ENCODE measurements around the gene ANKRD33.

ANKRD33 gene

GRCh38 chr12:51907856-51908425 lies 20.0 kb downstream of the ANKRD33 start:
- H3K27ac ChIP-seq = peak overlapping the region; percentile 46; the same call in 1 of the 2 replicates
- TF ChIP-seq, protein P1, sequence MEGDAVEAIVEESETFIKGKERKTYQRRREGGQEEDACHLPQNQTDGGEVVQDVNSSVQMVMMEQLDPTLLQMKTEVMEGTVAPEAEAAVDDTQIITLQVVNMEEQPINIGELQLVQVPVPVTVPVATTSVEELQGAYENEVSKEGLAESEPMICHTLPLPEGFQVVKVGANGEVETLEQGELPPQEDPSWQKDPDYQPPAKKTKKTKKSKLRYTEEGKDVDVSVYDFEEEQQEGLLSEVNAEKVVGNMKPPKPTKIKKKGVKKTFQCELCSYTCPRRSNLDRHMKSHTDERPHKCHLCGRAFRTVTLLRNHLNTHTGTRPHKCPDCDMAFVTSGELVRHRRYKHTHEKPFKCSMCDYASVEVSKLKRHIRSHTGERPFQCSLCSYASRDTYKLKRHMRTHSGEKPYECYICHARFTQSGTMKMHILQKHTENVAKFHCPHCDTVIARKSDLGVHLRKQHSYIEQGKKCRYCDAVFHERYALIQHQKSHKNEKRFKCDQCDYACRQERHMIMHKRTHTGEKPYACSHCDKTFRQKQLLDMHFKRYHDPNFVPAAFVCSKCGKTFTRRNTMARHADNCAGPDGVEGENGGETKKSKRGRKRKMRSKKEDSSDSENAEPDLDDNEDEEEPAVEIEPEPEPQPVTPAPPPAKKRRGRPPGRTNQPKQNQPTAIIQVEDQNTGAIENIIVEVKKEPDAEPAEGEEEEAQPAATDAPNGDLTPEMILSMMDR (conservative IDR thresholded peaks at IDR 0.05) = no peak

GRCh38 chr12:51908876-51909592 lies 21.1 kb downstream of the ANKRD33 start:
- TF ChIP-seq, protein P1 (conservative IDR thresholded peaks at IDR 0.05) = no peak
- no peak overlapping the region for H3K27ac ChIP-seq

DNA sequence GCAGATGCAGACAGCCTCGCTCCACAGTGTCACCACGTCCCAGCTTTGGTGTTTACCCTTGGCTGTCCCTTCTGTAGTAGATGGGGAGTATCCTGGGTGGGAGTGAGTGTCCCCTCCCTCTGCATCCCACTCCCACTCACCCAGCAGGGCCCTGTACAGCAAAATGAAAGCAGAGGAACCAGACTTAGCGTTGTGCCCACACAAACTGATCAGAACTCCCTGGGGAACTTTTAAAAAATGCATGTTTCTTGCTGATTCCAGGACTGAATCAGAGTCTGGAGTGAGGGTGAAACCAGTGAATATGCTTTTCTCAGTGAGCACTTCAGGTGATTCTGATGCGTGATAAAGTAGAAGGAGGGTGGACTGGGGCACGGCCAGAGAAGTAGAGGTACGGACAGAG lies 22.3 kb downstream of the ANKRD33 start:
- TF ChIP-seq, protein P1 (conservative IDR thresholded peaks at IDR 0.05) = no peak
- H3K27ac ChIP-seq = no peak overlapping the region

- TF ChIP-seq, protein P1 (conservative IDR thresholded peaks at IDR 0.05) = no peak
- H3K27ac ChIP-seq = no peak overlapping the region
Measured at GRCh38 chr12:51910691-51911090, 22.8 kb downstream of the ANKRD33 start.

DNA sequence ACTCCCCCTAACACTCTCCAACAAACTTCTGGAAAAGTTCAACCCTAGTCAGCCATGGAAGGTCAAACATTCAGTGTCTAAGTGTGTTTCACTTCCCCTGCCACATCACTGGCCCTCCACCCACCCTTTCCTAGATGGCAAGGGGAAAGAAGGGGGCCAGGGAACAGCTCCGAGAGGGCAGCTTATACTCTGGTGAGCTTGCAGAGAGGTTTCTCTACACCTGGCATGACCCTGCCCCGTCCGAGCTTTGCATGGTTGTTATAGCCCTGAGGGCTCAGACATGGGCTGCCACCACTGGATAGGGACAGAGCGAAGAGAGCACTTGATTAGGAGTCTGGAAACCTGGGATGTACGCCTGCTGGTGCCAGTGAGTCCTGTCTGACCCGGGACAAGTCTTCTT lies 23.4 kb downstream of the ANKRD33 start:
- H3K27ac ChIP-seq = no peak overlapping the region
- TF ChIP-seq, protein P1 (conservative IDR thresholded peaks at IDR 0.05) = no peak

DNA sequence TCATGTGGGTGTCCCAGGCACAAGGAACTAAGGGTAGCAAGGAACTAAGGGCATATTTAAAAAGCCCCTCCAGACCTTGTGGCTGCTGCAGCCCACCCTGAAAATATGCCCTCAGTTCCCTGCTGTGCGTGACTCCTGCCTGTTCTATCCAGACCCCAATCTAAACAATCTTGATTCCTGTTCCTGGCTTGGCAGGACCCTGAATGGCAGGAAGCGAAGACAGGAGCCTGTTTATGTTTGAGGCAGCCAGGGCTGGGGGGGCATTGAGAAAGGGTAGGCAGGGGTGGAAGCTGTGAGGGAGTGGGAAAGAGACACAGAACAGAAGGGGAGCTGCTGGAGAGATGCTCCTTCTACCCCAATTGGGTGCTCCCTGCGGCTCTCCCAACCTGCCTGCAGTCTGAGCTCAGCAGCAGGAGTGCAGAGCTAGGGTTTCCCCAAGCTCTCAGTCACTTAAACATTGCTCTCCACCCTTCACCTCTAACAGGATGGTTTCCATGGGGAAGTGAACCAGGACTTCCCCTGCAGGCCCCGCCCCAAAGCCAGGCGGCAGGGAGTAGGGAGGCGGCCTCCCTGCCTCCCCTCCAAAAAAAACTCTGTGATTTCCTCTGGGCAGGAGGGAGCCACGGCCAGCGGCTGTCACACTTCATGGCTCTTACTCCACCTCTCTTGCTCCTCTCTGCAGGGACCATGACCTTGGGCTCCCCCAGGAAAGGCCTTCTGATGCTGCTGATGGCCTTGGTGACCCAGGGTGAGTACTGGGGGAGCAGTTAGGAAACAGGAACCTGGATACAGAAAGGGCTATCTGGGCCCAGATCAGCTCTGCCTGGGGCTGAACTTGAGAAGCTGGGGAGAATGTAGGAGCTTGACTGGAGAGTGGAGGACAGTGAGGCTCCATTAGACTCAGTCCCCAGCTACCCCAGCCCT lies 24.1 kb downstream of the ANKRD33 start:
- H3K27ac ChIP-seq = no peak overlapping the region
- TF ChIP-seq, protein P1 (conservative IDR thresholded peaks at IDR 0.05) = no peak

Data from VCaP (cell line).